Fibroblast of villous mesenchyme (primary cell): ENCODE measurements around the gene CTTNBP2. TPM values are rescaled to one million over a fixed set of nuclear protein-coding genes. Genes with fewer than 3 reads are reported as not detected.

ENCODE experiments used
- DNase-seq: peaks from one replicate; pipeline ENCODE4 v3.0.0-alpha.2; 2010; ENCODE audit warnings: low read depth
- H3K4me3 ChIP-seq: 2 replicates; pipeline ENCODE4 v1.5.1; 2011; ENCODE audit warnings: low read depth, mild to moderate bottlenecking, low read length
- CTCF ChIP-seq: IDR thresholded peaks from 2 replicates; pipeline ENCODE4 v1.5.1; 2012; ENCODE audit warnings: low read depth, mild to moderate bottlenecking, low read length; ENCODE audit not compliant: insufficient read depth
- total RNA-seq: library from RNA; depleted of rRNA; stranded (reverse); fragments of >200 nt; gene quantifications from 2 replicates; pipeline ENCODE4 v1.2.3, GENCODE V29; 2012

The CTTNBP2 gene
- total RNA-seq, 1 donor, result 1.3 TPM

GRCh38 chr7:117741962-117742361 is 131.3 kb downstream of the CTTNBP2 start:
- no peak for DNase-seq
- TF ChIP-seq CTCF, result no peak
- H3K4me3 ChIP-seq, result no peak overlapping the region

- DNase-seq, result no peak
- no peak overlapping the region for H3K4me3 ChIP-seq
- no peak for TF ChIP-seq CTCF
Measured at GRCh38 chr7:117739085-117739484, 134.2 kb downstream of the CTTNBP2 start.

- TF ChIP-seq CTCF, result no peak
- no peak for DNase-seq
Measured at GRCh38 chr7:117737926-117738325, 135.3 kb downstream of the CTTNBP2 start.

GRCh38 chr7:117731455-117731854 is 141.8 kb downstream of the CTTNBP2 start:
- no peak for DNase-seq
- TF ChIP-seq CTCF, result no peak
- H3K4me3 ChIP-seq, result no peak overlapping the region

More at GRCh38 chr7:117737926-117738325, 135.3 kb downstream of the CTTNBP2 start:
- H3K4me3 ChIP-seq, result no peak overlapping the region

GRCh38 chr7:117730390-117730789 is 142.9 kb downstream of the CTTNBP2 start:
- TF ChIP-seq CTCF, result no peak
- H3K4me3 ChIP-seq, result no peak overlapping the region
- DNase-seq, result no peak

- H3K4me3 ChIP-seq, result no peak overlapping the region
- no peak for DNase-seq
- no peak for TF ChIP-seq CTCF
Measured at GRCh38 chr7:117728890-117729624, 144.2 kb downstream of the CTTNBP2 start.

GRCh38 chr7:117724898-117725297 is 148.3 kb downstream of the CTTNBP2 start:
- no peak overlapping the region for H3K4me3 ChIP-seq

More at GRCh38 chr7:117724898-117725297, 148.3 kb downstream of the CTTNBP2 start:
- no peak for TF ChIP-seq CTCF
- DNase-seq, result no peak
